Measurements from ENCODE around the gene TMEM89.

The TMEM89 gene

DNA sequence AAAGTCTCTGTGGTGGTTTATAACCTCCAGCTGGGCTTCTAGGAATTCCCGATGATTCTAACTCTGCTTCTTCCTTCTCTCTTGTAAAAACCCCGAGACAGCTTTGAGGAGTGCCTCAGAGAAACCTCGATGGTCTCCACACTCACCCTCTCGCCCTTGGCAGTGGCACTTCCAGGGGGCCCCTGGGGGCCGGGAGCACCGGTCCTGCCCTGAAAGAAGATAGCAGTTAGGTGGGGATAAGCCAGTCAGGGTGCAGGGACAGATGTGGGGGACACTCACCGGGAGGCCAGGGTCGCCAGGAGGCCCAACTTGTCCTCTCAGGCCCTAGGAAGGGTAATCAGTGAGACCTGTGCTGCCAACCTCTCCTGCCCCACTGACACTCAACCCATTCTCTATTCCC lies 36.2 kb downstream of the TMEM89 start:
- no peak for DNase-seq

DNA sequence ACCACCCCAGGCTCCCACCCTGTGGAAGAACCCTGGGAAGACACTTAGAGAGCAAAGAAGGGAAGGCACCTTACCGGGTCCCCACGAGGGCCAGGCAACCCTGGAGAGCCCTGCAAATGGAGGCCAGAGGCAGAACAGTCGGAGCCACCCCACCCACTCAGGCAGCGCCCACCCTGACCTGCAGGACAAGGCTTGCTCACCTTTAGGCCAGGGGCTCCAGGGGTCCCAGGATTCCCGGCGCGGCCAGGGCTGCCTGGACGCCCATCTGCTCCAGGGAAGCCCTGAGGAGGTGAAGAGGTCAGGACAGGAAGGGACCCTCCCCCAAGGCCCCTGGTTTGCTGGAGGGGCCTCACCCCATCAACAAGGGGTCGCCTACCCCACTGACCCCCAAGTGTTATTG lies 36.7 kb downstream of the TMEM89 start:
- DNase-seq = no peak

DNA sequence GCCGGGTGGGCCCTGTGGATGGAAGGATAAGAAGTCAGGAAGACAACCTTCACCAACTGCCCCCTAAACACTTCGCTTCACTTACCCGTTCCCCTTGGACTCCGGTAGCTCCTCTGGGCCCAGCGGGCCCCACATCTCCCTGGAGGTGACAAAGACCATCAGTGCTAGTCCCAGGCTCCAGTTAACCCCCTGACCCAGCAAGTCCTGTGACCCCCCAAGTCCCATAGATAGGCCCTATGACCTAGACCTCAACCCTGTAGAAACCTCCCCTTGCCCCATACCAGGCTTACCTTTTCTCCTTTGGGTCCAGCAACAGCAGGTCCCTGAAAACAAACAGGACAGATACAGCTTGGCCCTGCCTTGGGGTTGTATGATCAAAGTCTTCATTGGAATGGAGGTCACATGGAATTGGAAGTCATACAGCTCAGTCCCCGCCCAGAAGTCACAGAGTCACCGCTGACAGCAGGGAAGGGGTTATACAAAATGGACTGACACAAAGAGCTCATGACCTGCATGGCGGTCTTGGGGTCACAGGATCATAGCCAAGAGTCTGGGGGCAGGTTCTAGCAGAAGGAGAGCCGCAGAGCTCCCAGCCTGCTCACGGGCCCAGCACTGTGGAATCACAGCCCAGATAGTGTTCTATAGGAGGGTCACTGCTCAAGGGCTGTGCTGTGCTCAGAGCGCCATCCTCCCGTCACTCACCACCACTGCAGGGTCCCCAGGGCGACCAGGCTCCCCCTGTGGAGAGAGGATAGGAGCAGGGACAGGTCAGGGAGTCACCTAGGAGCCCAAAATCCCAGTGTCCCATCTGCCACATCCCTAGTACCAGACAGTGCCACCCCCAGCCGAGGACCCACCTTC lies 39.7 kb downstream of the TMEM89 start:
- DNase-seq = no peak

DNA sequence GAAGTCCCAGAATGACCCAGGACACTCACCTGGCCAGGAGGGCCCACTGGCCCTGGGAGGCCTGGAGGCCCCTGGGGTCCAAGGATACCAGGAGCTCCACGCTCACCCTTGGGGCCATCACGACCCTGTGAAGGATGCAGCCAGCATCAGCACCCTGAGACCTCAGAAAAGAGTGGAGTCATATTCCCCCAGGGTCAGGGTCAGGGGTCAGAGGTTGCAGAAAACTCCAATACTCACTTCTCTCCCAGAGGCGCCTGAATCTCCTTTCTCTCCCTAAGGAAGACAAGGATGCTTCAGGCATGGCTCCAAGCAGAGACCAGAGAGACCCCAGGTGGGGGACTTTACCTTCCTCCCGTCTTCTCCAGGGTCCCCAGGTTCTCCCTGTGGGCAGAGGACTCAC lies 44.9 kb downstream of the TMEM89 start:
- DNase-seq = no peak

DNA sequence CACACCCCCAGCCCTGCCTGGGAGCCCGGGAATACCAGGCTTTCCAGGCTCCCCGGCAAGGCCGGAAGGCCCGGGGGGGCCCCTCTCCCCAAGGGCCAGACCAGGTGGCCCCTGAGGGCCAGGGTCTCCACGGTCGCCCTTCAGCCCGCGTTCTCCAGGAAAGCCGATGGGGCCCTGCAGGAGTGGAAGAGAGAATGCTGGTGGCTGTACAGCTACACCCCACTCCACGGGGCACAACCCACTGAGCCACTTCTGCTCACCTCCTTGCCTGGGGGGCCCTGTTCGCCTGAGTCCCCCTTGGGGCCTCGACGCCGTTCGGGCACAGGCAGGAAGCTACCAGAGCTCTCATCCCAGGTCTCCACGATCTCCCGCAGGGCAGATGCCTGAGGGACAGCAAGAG lies 46.2 kb downstream of the TMEM89 start:
- DNase-seq = no peak

DNA sequence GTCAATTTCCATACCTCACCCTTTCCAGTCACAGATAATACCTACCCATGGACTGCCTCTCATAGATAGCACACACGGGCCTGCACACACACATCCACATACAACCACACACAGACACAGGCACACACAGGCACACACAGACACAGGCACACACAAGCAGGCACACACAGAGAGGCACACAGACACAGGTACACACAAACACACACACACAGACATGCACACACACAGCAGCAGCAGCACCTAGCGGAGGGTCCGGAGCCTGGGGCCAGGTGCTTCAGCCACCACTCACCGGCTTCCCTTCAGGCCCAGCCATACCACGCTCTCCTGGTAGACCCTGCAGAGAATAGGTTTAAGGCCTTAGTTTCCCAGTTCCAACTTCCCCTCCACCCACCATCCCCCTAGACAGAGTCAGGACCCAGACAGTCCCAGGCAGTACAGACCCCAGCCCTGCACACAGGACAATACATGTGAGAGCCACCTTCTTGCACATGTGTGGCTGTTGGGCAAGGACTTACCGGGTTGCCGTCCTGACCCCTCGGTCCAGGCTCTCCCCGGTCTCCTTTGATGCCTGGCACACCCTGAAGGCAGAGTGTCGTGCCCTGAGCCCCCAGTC lies 47.5 kb downstream of the TMEM89 start:
- DNase-seq = no peak

DNA sequence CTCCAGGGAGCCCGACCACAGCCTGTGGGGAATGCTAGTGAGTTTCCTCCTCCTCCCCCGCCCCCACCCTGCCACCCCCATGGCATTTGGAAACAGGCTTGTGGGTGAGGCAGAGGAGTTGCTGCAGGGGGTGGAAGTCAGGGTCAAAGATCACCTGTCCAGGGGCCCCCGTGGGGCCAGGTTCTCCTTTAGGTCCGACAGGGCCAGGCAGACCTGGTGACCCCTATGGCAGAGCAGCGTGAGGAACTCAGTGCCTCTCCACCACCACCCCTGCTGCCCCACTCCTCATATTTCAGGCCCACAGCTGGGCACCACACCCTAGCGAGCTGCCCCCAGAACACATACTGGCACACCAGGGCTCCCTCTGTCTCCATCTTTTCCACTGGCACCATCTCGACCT lies 49.1 kb downstream of the TMEM89 start:
- DNase-seq = no peak

DNA sequence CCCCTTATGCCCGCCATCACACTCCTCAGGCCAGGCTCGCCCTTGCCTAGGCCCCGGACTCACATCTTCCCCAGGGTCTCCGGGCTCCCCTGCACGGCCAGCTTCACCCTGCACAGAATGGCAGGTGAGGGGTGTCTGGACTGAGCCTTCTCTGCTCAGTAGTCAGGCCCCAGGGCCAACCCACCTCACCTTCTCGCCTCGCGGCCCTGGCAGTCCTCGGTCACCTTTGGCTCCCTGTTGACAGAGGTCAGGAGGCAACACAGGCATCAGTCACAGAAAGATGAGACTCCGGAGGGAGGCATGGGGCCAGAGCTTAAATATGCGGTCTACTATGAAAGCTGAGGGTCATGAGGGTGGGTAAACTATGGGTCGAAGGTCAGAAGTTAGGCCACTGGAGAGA lies 49.6 kb downstream of the TMEM89 start:
- no peak for DNase-seq

Measured in hippocampal formation (tissue), 2 donors.